Chondrocyte (in vitro differentiated cells): ENCODE data around the gene XXYLT1. TPM values are rescaled to one million over a fixed set of nuclear protein-coding genes. Genes with fewer than 3 reads are reported as not detected.

ENCODE experiments used
- DNase-seq: peaks from one replicate; pipeline ENCODE4 v3.0.0; 2021; ENCODE audit warnings: mixed read lengths, low spot score
- H3K27ac Mint-ChIP-seq: one replicate; pipeline ENCODE4 v1.8.0; 2021; ENCODE audit warnings: mild to moderate bottlenecking, moderate library complexity, mixed read lengths; ENCODE audit not compliant: unreplicated experiment
- H3K27me3 Mint-ChIP-seq: 2 replicates; pipeline ENCODE4 v1.8.0; 2021; ENCODE audit warnings: low read depth, mixed read lengths
- H3K36me3 Mint-ChIP-seq: 2 replicates; pipeline ENCODE4 v1.8.0; 2021; ENCODE audit warnings: low read depth, mixed read lengths
- H3K4me1 Mint-ChIP-seq: 2 replicates; pipeline ENCODE4 v1.8.0; 2021; ENCODE audit warnings: low read depth, mild to moderate bottlenecking, mixed read lengths
- H3K4me3 Mint-ChIP-seq: one replicate; pipeline ENCODE4 v1.8.0; 2021; ENCODE audit warnings: mild to moderate bottlenecking, moderate library complexity, mixed read lengths; ENCODE audit not compliant: unreplicated experiment
- H3K9me3 Mint-ChIP-seq: 2 replicates; pipeline ENCODE4 v1.8.0; 2021; ENCODE audit warnings: low read depth, mixed read lengths
- CTCF ChIP-seq: fragments of 200-600 bp; sonication (generic); IDR thresholded peaks from 2 replicates; pipeline ENCODE4 v1.5.0; 2021; ENCODE audit warnings: antibody characterized with exemption, mild to moderate bottlenecking, moderate library complexity
- total RNA-seq: library from RNA; stranded (reverse); gene quantifications from 3 replicates; pipeline ENCODE4 v1.2.1, GENCODE V29; 2021

XXYLT1 gene
- total RNA-seq, 1 donor from 2014 or later, result 32.7 TPM

DNA sequence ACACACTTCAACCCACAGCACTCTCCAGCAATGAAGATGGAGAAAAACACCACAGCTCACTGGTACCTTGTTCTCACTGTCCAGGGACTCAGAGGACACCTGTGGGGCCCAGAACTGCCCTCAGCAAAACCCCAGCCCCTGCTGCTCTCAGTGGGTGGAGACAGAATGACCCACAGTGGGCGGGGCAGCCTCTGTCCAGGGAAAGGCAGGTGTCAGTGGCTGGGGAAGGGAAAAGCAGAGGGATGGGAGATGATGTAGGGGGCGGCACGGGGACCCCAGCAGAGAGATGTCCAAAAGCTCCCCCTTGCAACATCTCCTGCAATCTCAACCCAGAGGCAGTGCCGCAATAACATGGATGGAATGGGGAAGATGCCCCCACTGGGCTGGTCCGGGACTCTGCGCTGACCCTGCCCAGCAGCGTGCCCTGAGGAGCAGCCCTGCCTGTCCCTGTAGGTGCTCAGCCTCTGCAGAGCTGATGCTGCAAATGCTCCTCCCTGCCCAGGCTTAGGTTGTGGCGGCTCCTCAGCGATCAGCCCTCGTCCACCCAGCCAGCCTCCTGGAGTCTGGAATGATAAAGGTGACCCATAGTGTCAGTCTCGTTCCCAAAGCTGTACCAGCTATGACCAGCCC, 193.9 kb downstream of the XXYLT1 start:
- no peak for TF ChIP-seq CTCF
- H3K4me3 Mint-ChIP-seq, result no peak overlapping the region
- no peaks in the 10 kb centered on the region for H3K9me3 Mint-ChIP-seq
- peak; percentile 69 for DNase-seq
- no peaks in the 10 kb centered on the region for H3K27me3 Mint-ChIP-seq
- H3K27ac Mint-ChIP-seq, result no peak overlapping the region
- no peaks in the 10 kb centered on the region for H3K36me3 Mint-ChIP-seq
- H3K4me1 Mint-ChIP-seq, result peaks cover 5% of the 10 kb centered on the region

GRCh38 chr3:195075941-195076875, 194.8 kb downstream of the XXYLT1 start:
- no peak overlapping the region for H3K27ac Mint-ChIP-seq
- no peaks in the 10 kb centered on the region for H3K36me3 Mint-ChIP-seq
- peak; percentile 56 for DNase-seq
- no peaks in the 10 kb centered on the region for H3K9me3 Mint-ChIP-seq
- peaks cover 1% of the 10 kb centered on the region for H3K4me1 Mint-ChIP-seq
- no peak for TF ChIP-seq CTCF
- no peaks in the 10 kb centered on the region for H3K27me3 Mint-ChIP-seq
- H3K4me3 Mint-ChIP-seq, result no peak overlapping the region

- H3K9me3 Mint-ChIP-seq, result no peaks in the 10 kb centered on the region
- H3K27me3 Mint-ChIP-seq, result no peaks in the 10 kb centered on the region
- TF ChIP-seq CTCF, result no peak
- no peaks in the 10 kb centered on the region for H3K36me3 Mint-ChIP-seq
- no peak overlapping the region for H3K27ac Mint-ChIP-seq
- no peak overlapping the region for H3K4me3 Mint-ChIP-seq
- peak; percentile 62 for DNase-seq
- no peaks in the 10 kb centered on the region for H3K4me1 Mint-ChIP-seq
Measured at GRCh38 chr3:195075199-195075940, 195.6 kb downstream of the XXYLT1 start.

- H3K36me3 Mint-ChIP-seq, result peaks cover 3% of the 10 kb centered on the region
- no peak overlapping the region for H3K4me3 Mint-ChIP-seq
- TF ChIP-seq CTCF, result no peak
- no peaks in the 10 kb centered on the region for H3K27me3 Mint-ChIP-seq
- H3K4me1 Mint-ChIP-seq, result no peaks in the 10 kb centered on the region
- H3K27ac Mint-ChIP-seq, result no peak overlapping the region
- H3K9me3 Mint-ChIP-seq, result no peaks in the 10 kb centered on the region
- DNase-seq, result peak; percentile 57
Measured at GRCh38 chr3:195073866-195074860, 196.8 kb downstream of the XXYLT1 start.
